H9 (cell line): ENCODE data around the gene SDF2. TPM values are rescaled to one million over a fixed set of nuclear protein-coding genes. Genes with fewer than 3 reads are reported as not detected.

ENCODE experiments used
- DNase-seq: peaks from one replicate; pipeline ENCODE4 v3.0.0-alpha.2; 2017
- H2AFZ ChIP-seq: one replicate; pipeline ENCODE4 v1.6.1; 2013; ENCODE audit warnings: mild to moderate bottlenecking, low read length, control low read depth, moderate library complexity
- H2AK5ac ChIP-seq: 2 replicates; pipeline ENCODE4 v1.6.1; 2013; ENCODE audit warnings: low read length, control low read depth, mixed read lengths; ENCODE audit not compliant: insufficient read length
- H2BK120ac ChIP-seq: one replicate; pipeline ENCODE4 v1.6.1; 2013; ENCODE audit warnings: low read depth, mild to moderate bottlenecking, low read length, control low read depth, inconsistent platforms; ENCODE audit not compliant: poor library complexity, severe bottlenecking
- H2BK12ac ChIP-seq: 2 replicates; pipeline ENCODE4 v1.6.1; 2013; ENCODE audit warnings: low read length, control low read depth, mixed read lengths, low read depth; ENCODE audit not compliant: insufficient read length
- H2BK15ac ChIP-seq: 2 replicates; pipeline ENCODE4 v1.6.1; 2013; ENCODE audit warnings: low read depth, low read length, control low read depth
- H2BK20ac ChIP-seq: one replicate; pipeline ENCODE4 v1.6.1; 2013; ENCODE audit warnings: low read depth, mild to moderate bottlenecking, low read length, control low read depth, inconsistent platforms; ENCODE audit not compliant: poor library complexity, severe bottlenecking
- H2BK5ac ChIP-seq: 2 replicates; pipeline ENCODE4 v1.6.1; 2013; ENCODE audit warnings: low read length, control low read depth, mixed read lengths; ENCODE audit not compliant: insufficient read length
- H3K14ac ChIP-seq: 2 replicates; pipeline ENCODE4 v1.6.1; 2013; ENCODE audit warnings: low read length, control low read depth; ENCODE audit not compliant: insufficient read depth
- H3K18ac ChIP-seq: 2 replicates; pipeline ENCODE4 v1.6.1; 2013; ENCODE audit warnings: low read depth, mild to moderate bottlenecking, mixed read lengths, low read length, control low read depth; ENCODE audit not compliant: insufficient read length
- H3K23ac ChIP-seq: 2 replicates; pipeline ENCODE4 v1.6.1; 2013; ENCODE audit warnings: low read length, control low read depth, mixed read lengths, low read depth; ENCODE audit not compliant: insufficient read length
- H3K23me2 ChIP-seq: 2 replicates; pipeline ENCODE4 v1.6.1; 2013; ENCODE audit warnings: low read depth, mild to moderate bottlenecking, mixed read lengths, low read length, control low read depth; ENCODE audit not compliant: insufficient read length, poor library complexity, severe bottlenecking
- H3K27ac ChIP-seq: 2 replicates; pipeline ENCODE4 v1.5.1; 2013; ENCODE audit warnings: low read length, control low read depth, mixed read lengths, low read depth; ENCODE audit not compliant: insufficient read length
- H3K27me3 ChIP-seq: 2 replicates; pipeline ENCODE4 v1.6.1; 2013; ENCODE audit warnings: low read length, control low read depth, inconsistent platforms; ENCODE audit not compliant: insufficient read depth
- H3K4ac ChIP-seq: 2 replicates; pipeline ENCODE4 v1.6.1; 2013; ENCODE audit warnings: low read depth, mild to moderate bottlenecking, control low read depth, inconsistent platforms, low read length, moderate library complexity
- H3K4me1 ChIP-seq: 2 replicates; pipeline ENCODE4 v1.6.1; 2013; ENCODE audit warnings: low read length, control low read depth, inconsistent platforms; ENCODE audit not compliant: insufficient read depth
- H3K4me2 ChIP-seq: 2 replicates; pipeline ENCODE4 v1.6.1; 2013; ENCODE audit warnings: low read length, control low read depth, mixed read lengths; ENCODE audit not compliant: insufficient read length, insufficient read depth
- H3K56ac ChIP-seq: 2 replicates; pipeline ENCODE4 v1.6.1; 2013; ENCODE audit warnings: low read depth, mild to moderate bottlenecking, mixed read lengths, low read length, control low read depth; ENCODE audit not compliant: insufficient read length
- H3K79me1 ChIP-seq: 2 replicates; pipeline ENCODE4 v1.6.1; 2013; ENCODE audit warnings: low read depth, mild to moderate bottlenecking, moderate library complexity, low read length, control low read depth, inconsistent platforms; ENCODE audit not compliant: insufficient read depth, poor library complexity, severe bottlenecking
- H3K79me2 ChIP-seq: 2 replicates; pipeline ENCODE4 v1.6.1; 2013; ENCODE audit warnings: low read length, control low read depth, inconsistent platforms; ENCODE audit not compliant: insufficient read depth
- H3K9ac ChIP-seq: 2 replicates; pipeline ENCODE4 v1.6.1; 2013; ENCODE audit warnings: low read length, control low read depth, mixed read lengths; ENCODE audit not compliant: insufficient read length; ENCODE audit errors: extremely low read depth
- H3K9me3 ChIP-seq: one replicate; pipeline ENCODE4 v1.6.1; 2013; ENCODE audit warnings: low read depth, low read length, inconsistent platforms; ENCODE audit not compliant: control insufficient read depth
- H3T11ph ChIP-seq: one replicate; pipeline ENCODE4 v1.6.1; 2013; ENCODE audit warnings: mild to moderate bottlenecking, low read length, control low read depth, inconsistent platforms
- H4K20me1 ChIP-seq: one replicate; pipeline ENCODE4 v1.6.1; 2013; ENCODE audit not compliant: control insufficient read depth, insufficient read length, insufficient read depth
- H4K5ac ChIP-seq: 2 replicates; pipeline ENCODE4 v1.6.1; 2013; ENCODE audit warnings: low read depth, mild to moderate bottlenecking, mixed read lengths, low read length, control low read depth; ENCODE audit not compliant: insufficient read length
- H4K8ac ChIP-seq: replicated peaks from 2 replicates; pipeline ENCODE4 v1.6.1; 2013; ENCODE audit warnings: low read length, control low read depth, mixed read lengths, low read depth; ENCODE audit not compliant: insufficient read length
- H4K91ac ChIP-seq: 2 replicates; pipeline ENCODE4 v1.6.1; 2013; ENCODE audit warnings: low read depth, mild to moderate bottlenecking, moderate library complexity, mixed read lengths, low read length, control low read depth; ENCODE audit not compliant: insufficient read length
- H3K27ac Mint-ChIP-seq, 3 experiments: 2 replicates in 2 of 3; 3 replicates in 1 of 3; pipeline ENCODE4 v1.8.0; 2020 to 2021; ENCODE audit warnings: mixed read lengths in 3 of 3, mild to moderate bottlenecking in 1 of 3, moderate library complexity in 1 of 3
- H3K27me3 Mint-ChIP-seq: 2 replicates; pipeline ENCODE4 v1.8.0; 2021; ENCODE audit warnings: low read depth, mild to moderate bottlenecking, moderate library complexity, mixed read lengths
- H3K36me3 Mint-ChIP-seq, 3 experiments: 2 replicates in 2 of 3; 3 replicates in 1 of 3; pipeline ENCODE4 v1.8.0; 2020 to 2021; ENCODE audit warnings: low read depth in 3 of 3, mixed read lengths in 3 of 3; ENCODE audit not compliant: insufficient read depth in 1 of 3
- H3K4me1 Mint-ChIP-seq, 2 experiments: 2 replicates each; pipeline ENCODE4 v1.8.0; 2020; ENCODE audit warnings: mixed read lengths in 2 of 2
- H3K4me3 Mint-ChIP-seq, 2 experiments: 2 replicates in 1 of 2; 3 replicates in 1 of 2; pipeline ENCODE4 v1.8.0; 2020 to 2021; ENCODE audit warnings: mild to moderate bottlenecking in 2 of 2, mixed read lengths in 2 of 2, moderate library complexity in 1 of 2
- H3K9me3 Mint-ChIP-seq, 2 experiments: 2 replicates in 1 of 2; 3 replicates in 1 of 2; pipeline ENCODE4 v1.8.0; 2020; ENCODE audit warnings: mild to moderate bottlenecking in 2 of 2, mixed read lengths in 2 of 2, moderate library complexity in 1 of 2
- CTCF ChIP-seq: fragments of 200-600 bp; sonication (generic); conservative IDR thresholded peaks from 3 replicates; pipeline ENCODE4 v1.8.0; 2021; ENCODE audit warnings: antibody characterized with exemption, mild to moderate bottlenecking
- WGBS: extraction: QIAGEN DNeasy Blood & Tissue Kit; methylation state at CpG from one replicate; pipeline ENCODE4 v1.1.7; 2013; ENCODE audit warnings: missing lambda C conversion rate, low lambda C conversion rate, mixed read lengths; ENCODE audit not compliant: insufficient read length; ENCODE audit errors: extremely low coverage; 5-methylcytosine and 5-hydroxymethylcytosine counted together
- total RNA-seq: library from RNA; stranded (reverse); gene quantifications from 2 replicates; pipeline ENCODE4 v1.2.1, GENCODE V29; 2021

Gene SDF2
- total RNA-seq, 1 experiment from 2014 or later = 40.2 TPM

GRCh38 chr17:28648698-28649097 is 13.0 kb downstream of the SDF2 start:
- Histone ChIP-seq H3T11ph (no peak overlapping the region), H3K9ac (no peak overlapping the region), H3K4ac (no peak overlapping the region), H3K79me2 (no peaks in the 10 kb centered on the region; the same call in 1 of the 2 replicates), H2AFZ (no peak overlapping the region), H3K14ac (no peak overlapping the region), H2BK5ac (no peak overlapping the region), H4K8ac (no peak overlapping the region), H2BK12ac (no peak overlapping the region), H3K4me1 (no peaks in the 10 kb centered on the region), H2BK120ac (no peak overlapping the region), H4K91ac (no peak overlapping the region), H3K79me1 (peaks cover 2% of the 10 kb centered on the region), H3K18ac (no peak overlapping the region), H3K56ac (no peak overlapping the region), H2AK5ac (no peak overlapping the region), H3K9me3 (no peaks in the 10 kb centered on the region), H3K23me2 (peaks cover 6% of the 10 kb centered on the region), H2BK15ac (no peak overlapping the region), H4K5ac (no peak overlapping the region), H4K20me1 (no peaks in the 10 kb centered on the region), H3K27me3 (no peaks in the 10 kb centered on the region), H2BK20ac (no peak overlapping the region), H3K23ac (no peak overlapping the region), H3K4me2 (no peak overlapping the region), H3K27ac (no peak overlapping the region)
- Mint-ChIP-seq H3K27me3 (no peaks in the 10 kb centered on the region), H3K27ac (no peak overlapping the region), H3K36me3 (peaks cover 10 to 43% (median 32%) of the 10 kb centered on the region in 3 experiments), H3K9me3 (no peaks in the 10 kb centered on the region), H3K4me1 (peaks cover 9 to 18% of the 10 kb centered on the region in 2 experiments), H3K4me3 (no peak overlapping the region)
- WGBS = no CpG with 5 or more reads among the region's 2 CpGs
- TF ChIP-seq CTCF = no peak
- no peak for DNase-seq
